Activated CD8-positive, alpha-beta memory T cell treated with anti-CD3 and anti-CD28 coated beads for 48 hours (primary cell): ENCODE measurements around the gene FSTL4.
"Not testable (repeated sequence)": the region's sequence is repeated elsewhere in the genome, so short reads cannot be mapped to it uniquely, and the experiment has no call there.

Experiments
- DNase-seq, 3 experiments: peaks; one replicate each; pipeline ENCODE4 v3.0.0-alpha.2; 2020; ENCODE audit warnings: low read depth in 2 of 3, low spot score in 2 of 3

Gene FSTL4

DNA sequence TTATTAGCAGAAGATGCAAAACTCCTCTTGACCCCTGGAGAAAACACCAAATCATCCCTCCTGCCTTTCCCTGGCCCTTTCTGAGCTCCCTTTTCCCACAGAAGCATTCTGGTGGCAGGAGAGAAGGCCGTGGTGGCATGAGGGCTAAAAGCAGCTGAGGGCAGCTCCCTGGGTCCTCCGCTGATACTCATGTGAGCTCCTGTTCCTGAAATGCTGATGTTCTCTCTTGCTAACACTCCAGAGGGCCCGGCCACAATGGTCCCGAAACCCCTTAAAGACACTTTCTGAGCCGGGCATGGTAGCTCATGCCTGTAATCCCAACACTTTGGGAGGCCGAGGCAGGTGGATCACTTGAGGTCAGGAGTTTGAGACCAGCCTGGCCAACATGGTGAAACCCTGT, 377.4 kb downstream of the FSTL4 start:
- no peak for DNase-seq

DNA sequence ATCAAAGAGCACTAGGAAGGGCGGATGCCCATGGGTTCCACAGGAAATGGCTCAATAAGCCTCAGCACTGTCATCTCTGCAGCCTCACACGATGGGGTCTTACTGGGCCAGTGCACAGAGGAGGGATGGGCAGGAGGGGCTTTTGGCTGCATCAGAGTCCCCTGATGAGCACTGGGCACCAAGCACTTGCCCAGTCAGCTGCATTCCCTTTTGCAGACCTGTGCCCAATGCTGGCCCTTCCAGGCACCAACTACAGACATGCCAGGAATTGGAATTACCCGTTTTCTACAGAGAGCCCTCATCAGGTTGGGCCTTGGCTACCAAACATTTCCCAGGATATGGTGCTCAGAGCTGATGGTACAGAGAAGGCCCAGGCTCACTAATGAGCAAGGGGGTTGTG, 378.1 kb downstream of the FSTL4 start:
- DNase-seq = no peak

GRCh38 chr5:133233616-133234015, 378.7 kb downstream of the FSTL4 start:
- DNase-seq = no peak

DNA sequence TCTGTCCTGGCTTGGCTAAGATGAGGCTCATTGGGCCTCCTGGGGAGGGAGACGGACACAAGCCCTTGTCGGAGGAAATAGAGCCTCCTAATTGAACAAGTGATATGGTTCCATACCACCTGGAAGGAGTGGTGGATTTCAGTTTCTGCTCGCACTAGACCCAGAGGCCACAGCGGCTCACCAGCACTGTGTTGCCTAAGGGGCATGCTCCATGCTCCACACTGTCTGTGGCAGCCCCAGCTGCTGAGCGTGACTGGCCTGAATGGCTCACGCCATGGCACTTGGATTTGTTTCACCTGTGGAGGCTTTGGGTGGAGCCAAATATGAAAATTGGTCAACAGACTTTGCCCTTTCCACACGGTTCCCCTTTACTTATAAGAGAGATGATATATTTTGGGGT, 379.4 kb downstream of the FSTL4 start:
- DNase-seq = no peak

DNA sequence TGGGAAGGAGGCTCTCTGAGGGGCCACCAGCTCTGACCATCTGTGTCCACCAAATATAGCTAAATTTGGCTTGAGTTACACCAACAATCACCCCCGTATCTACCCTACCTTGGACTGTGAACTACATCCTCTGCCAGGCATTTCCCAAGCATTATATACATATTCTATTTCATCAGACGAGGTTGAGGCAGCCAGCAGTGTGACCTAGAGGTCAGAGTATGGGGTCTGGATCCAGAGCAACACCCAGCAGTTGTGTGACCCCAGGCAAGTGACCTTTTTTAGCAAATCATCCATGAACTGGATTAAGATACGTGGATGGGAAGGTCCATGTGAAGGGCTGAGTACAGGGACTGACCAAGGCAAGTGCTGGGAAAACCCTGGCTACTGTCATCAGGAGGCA, 379.9 kb downstream of the FSTL4 start:
- no peak for DNase-seq

GRCh38 chr5:133232011-133232410, 380.3 kb downstream of the FSTL4 start:
- DNase-seq = no peak

GRCh38 chr5:133230823-133231578, 381.3 kb downstream of the FSTL4 start:
- DNase-seq = no peak

DNA sequence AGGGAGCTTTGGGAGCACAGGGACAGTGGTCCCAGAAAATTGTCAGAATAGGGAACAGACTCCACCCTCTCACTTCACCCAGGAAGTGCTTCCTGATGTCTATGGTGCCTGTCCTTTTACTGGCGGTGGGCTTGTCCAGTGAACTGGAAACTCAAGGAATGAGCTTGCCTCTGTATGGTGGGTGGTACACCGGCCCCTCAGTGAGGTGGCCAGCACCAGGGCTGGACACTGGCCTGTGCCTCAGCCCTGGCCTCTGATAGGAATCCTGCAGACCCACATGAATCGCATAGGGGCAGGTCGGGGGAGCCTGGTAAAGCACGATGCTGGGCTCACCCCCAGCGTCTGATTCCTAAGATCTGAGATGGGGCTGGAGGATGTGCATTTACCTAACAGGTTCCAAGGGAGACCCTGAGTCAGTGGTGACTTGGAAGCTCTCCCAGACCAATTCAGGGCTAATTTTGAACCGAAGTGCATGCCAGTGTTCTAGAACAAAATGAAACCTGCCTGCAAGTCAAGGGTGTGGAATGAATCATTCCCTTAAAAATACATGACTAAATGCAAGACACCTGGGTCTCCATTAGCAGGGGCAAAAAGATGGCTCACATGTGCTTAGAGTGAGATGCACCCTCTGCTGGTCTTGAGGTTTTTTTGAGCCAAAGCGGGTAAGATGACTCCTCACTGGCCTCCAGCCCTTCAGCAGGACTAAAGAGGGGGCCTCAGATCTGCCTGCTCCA, 382.2 kb downstream of the FSTL4 start:
- DNase-seq = no peak

- no peak for DNase-seq
Observed at GRCh38 chr5:133228316-133228715, 384.0 kb downstream of the FSTL4 start.

- DNase-seq = no peak
Observed at GRCh38 chr5:133227897-133228296, 384.4 kb downstream of the FSTL4 start.

GRCh38 chr5:133227082-133227481, 385.3 kb downstream of the FSTL4 start:
- DNase-seq = no peak

GRCh38 chr5:133226186-133226585, 386.2 kb downstream of the FSTL4 start:
- no peak for DNase-seq

GRCh38 chr5:133225671-133226152, 386.6 kb downstream of the FSTL4 start:
- DNase-seq = no peak

GRCh38 chr5:133222979-133223378, 389.4 kb downstream of the FSTL4 start:
- DNase-seq = no peak

DNA sequence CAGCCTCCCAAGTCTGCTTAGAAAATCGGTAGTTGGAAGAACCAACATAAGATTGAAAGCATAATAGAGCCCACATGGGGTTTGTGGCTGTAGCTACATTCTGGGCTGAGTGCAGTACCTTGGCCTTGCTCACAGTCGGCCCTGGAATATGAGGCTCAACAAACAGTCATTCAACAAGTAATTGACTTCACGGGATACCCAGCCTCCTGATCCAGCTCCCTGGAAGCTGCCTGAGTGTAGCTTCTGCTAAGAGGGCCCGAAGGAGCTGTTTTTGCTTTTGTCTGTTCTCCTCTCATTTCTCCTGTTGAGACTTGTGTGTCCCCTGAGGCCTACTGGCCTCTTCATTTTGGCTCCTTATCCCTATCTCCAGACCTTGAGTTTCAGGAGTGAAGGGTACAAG, 389.8 kb downstream of the FSTL4 start:
- no peak for DNase-seq

DNA sequence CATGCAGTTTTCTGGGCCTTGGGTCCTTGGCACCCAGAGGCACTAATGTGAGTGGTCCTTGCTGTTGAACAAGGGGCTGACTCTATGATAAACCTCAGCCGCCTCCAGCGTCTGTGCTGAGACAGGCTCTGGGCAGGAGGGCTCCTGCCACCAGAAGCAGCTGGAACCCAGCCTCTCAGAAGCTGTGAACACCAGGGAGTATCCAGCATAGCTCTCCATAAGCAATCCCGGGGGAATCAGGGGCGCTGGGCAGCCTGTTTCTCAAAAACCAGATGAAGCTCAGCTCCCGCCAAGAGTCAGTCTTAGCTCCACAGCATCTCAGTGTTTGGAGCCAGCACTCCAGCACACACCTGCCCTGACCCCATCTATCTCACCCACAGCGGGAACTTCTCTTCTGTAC, 390.3 kb downstream of the FSTL4 start:
- no peak for DNase-seq

- DNase-seq = no peak
Observed at GRCh38 chr5:133220851-133221674, 391.3 kb downstream of the FSTL4 start.

DNA sequence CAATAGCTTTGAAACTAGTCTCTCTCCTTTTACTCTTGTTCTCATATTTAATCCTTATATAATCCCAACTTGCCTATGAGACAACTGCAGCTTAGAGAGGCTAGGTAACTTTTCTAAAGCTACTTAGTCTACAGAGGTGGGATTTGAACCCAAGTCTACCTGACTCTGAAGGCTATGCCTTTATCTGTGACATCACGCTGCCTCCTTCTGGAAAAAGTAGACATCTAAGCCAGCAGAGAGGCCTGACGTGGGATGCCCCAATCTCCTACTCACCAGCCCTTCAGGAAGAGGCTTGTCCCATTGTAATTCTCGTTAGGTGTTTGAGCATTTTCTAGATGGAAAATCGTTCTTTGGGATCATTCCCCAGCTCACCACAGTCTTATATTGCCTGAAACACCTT, 393.0 kb downstream of the FSTL4 start:
- no peak for DNase-seq

DNA sequence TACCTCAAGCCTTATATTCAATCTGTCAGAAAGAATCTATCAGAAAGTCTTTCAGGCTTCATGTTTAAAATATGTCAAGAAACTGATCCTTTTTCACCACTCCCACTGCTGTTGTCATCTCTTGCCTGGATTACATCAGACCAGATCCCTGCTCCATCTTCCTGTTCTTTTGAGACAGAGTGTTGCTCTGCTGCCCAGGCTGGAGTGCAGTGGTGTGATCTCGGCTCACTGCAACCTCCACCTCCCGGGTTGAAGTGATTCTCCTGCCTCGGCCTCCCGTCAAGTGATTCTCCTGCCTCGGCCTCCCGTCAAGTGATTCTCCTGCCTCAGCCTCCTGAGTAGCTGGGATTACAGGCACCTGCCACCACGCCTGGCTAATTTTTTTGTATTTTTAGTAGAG, 396.2 kb downstream of the FSTL4 start:
- not testable (repeated sequence) for DNase-seq

GRCh38 chr5:133214153-133214820, 398.1 kb downstream of the FSTL4 start:
- no peak for DNase-seq

DNA sequence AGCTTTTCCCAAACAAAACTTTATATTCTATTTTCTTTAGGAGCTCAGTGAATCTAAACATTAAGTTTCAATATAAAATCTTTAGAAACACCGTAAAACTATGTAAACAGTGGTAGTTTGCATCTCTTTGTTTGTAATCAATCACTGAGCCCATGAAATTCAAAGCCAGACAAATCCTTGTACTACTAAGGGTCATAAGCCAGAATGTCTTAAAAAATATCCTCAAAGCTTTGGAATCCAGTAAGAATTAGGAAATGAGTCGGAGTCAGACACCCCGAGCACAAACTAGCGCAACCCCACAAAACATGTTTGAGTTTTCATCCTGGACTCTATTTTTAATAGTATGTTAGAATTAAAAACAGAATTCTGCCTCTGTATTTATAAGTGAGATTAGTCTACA, 406.7 kb downstream of the FSTL4 start:
- DNase-seq = no peak
